Left cardiac atrium (tissue), 4 donors: ENCODE measurements around the gene PDLIM7. TPM values are rescaled to one million over a fixed set of nuclear protein-coding genes. Genes with fewer than 3 reads are reported as not detected.

Source experiments
- ATAC-seq, 2 donors: fragments of 200-7000 bp; cut with Tn5 transposase; one replicate each; pipeline ENCODE4 v1.9.1; 2020; ENCODE audit warnings: mild to moderate bottlenecking in 2 of 2, moderate library complexity in 2 of 2
- DNase-seq: peaks from one replicate; pipeline ENCODE4 v3.0.0-alpha.2; 2020
- intact Hi-C, 2 donors: fragments of 100-400 bp; cut with DNase I; formaldehyde crosslinking; loops; one replicate each; pipeline versions ENCODE4 v1.14.1 to v1.15.1; 2022 to 2023
- total RNA-seq, 2 donors: library from RNA; stranded (reverse); fragmentation: NEBNext Ultra II Directional; extraction: Animal tissue kit (Norgen Biotek cat#: 25700); gene quantifications; one replicate each; pipeline ENCODE4 v1.2.1, GENCODE V29; 2021
- donor health status: DM: no; HTN: yes; CAD: no.
- donor health status: DM: no; HTN: yes; CAD: no; lungs with severe emphysema.
- donor health status: DM: yes; HTN: yes; CAD: no.
- donor health status: Dilated cardiomyopathy.

PDLIM7 gene
- total RNA-seq, 2 donors from 2014 or later = 50.5 to 94.5 TPM

- intact Hi-C loops = no loop called here
- ATAC-seq = no peak
- no peak for DNase-seq
Measured at GRCh38 chr5:177482359-177482795, 15.0 kb downstream of the PDLIM7 start.

GRCh38 chr5:177479774-177480173 is 17.6 kb downstream of the PDLIM7 start:
- ATAC-seq = peak; percentile 8 to 17
- no peak for DNase-seq
- intact Hi-C loops = no loop called here

GRCh38 chr5:177478711-177479646 is 18.4 kb downstream of the PDLIM7 start:
- intact Hi-C loops = no loop called here
- ATAC-seq = peak; percentile 75 to 94
- DNase-seq = peak; percentile 90

- DNase-seq (no peak), ATAC-seq (no peak)
- intact Hi-C loops = no loop called here
Measured at GRCh38 chr5:177477701-177478477, 19.5 kb downstream of the PDLIM7 start.

- intact Hi-C loops = no loop called here
- peak; percentile 75 for DNase-seq
- ATAC-seq = no peak
Measured at GRCh38 chr5:177476531-177477233, 20.7 kb downstream of the PDLIM7 start.

- intact Hi-C loops = no loop called here
- no peak for ATAC-seq
- no peak for DNase-seq
Measured at GRCh38 chr5:177475563-177476427, 21.6 kb downstream of the PDLIM7 start.

- intact Hi-C loops = no loop called here
- ATAC-seq (no peak), DNase-seq (no peak)
Measured at GRCh38 chr5:177474846-177475562, 22.4 kb downstream of the PDLIM7 start.

- no peak for DNase-seq
- no peak for ATAC-seq
- intact Hi-C loops = no loop called here
Measured at GRCh38 chr5:177474002-177474476, 23.4 kb downstream of the PDLIM7 start.

GRCh38 chr5:177473443-177474001 is 23.9 kb downstream of the PDLIM7 start, which contains the start of gene DBN1:
DBN1 (minus strand) TSS chr5:177473634; CDS start chr5:177473521, 113 bp downstream.
- ATAC-seq (peak; percentile 50 to 79), DNase-seq (peak; percentile 58)
- intact Hi-C loops = no loop called here

- peak; percentile 6 to 43 for ATAC-seq
- intact Hi-C loops = no loop called here
- DNase-seq = no peak
Measured at GRCh38 chr5:177472460-177473442, 24.7 kb downstream of the PDLIM7 start.

GRCh38 chr5:177471610-177472356 is 25.6 kb downstream of the PDLIM7 start:
- intact Hi-C loops = no loop called here
- DNase-seq (peak; percentile 76), ATAC-seq (peak in 1 of 2 donors; percentile 21)

GRCh38 chr5:177470759-177471536 is 26.5 kb downstream of the PDLIM7 start:
- intact Hi-C loops = no loop called here
- ATAC-seq (no peak), DNase-seq (no peak)

GRCh38 chr5:177469750-177470525 is 27.5 kb downstream of the PDLIM7 start:
- intact Hi-C loops = no loop called here
- no peak for DNase-seq

More at GRCh38 chr5:177469750-177470525, 27.5 kb downstream of the PDLIM7 start:
- ATAC-seq = no peak
